Myometrial cell (primary cell): Measurements from ENCODE around the gene CD164. TPM values are rescaled to one million over a fixed set of nuclear protein-coding genes. Genes with fewer than 3 reads are reported as not detected.

Experiments
- total RNA-seq: library from RNA; depleted of rRNA; stranded (reverse); fragments of >200 nt; gene quantifications from 2 replicates; pipeline ENCODE4 v1.2.3, GENCODE V29; 2015

CD164 gene
- 117 and 166 TPM in 2 replicates for total RNA-seq

DNA sequence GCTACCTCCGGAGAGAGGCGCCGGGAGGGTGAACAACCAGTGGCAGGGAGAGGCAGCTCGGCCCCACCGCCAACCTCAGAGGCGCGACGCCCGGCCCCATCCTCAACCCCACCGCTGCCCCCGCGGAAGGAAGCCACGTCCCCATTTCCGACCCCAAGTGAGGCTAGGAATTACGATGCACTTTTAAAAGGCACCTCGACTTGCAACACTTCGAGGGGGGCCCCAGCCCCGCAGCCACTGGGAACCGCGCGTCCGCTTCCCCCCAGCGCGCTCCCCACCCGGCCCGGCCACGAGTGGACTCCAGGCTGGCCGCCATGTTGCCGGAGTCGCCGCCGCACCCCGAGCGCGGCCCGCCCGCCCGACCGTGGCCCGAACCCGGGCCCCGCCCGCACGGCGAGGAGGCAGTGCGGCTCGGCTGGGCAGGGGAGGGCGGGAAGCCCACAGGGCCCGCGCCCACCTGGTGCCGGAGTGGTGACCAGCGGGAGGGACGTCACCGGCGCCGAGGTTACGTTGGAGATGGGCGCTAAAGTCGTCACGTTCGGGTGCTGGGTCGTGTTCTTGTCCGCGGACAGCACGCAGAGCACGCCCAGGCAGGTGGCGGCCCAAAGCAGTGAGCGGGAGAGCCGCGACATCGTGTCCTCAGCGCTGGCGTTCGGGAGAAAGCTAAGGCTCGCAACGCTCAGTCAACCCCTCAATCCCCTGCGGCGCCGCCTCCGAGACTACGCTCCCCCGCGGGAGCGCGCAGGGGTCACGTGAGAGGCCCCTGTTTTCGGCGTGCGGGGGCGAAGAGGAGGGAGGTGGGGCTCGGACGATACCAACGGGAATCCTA is at the start of gene CD164:
Gene CD164 (minus strand): TSS at position 721 of the 829 bp plus-strand sequence. CDS start 89 bp downstream, at position 632.

Other genes starting within 250 kb of the CD164 start
- 0.29 and 1.1 TPM in 2 replicates for gene PPIL6, start 58.2 kb upstream of the CD164 start, total RNA-seq
- 4.9 and 15.6 TPM in 2 replicates for gene SMPD2, start 58.3 kb upstream of the CD164 start, total RNA-seq
- gene MICAL1, start 73.3 kb upstream of the CD164 start, total RNA-seq: 43.8 and 44.5 TPM in 2 replicates
- gene ZBTB24, start 100.8 kb upstream of the CD164 start, total RNA-seq: 3.5 and 4.6 TPM in 2 replicates